ENCODE measurements around the gene COL25A1. TPM values are rescaled to one million over a fixed set of nuclear protein-coding genes. Genes with fewer than 3 reads are reported as not detected.

Gene COL25A1
- polyA plus RNA-seq, 1 donor = 2.5 TPM

DNA sequence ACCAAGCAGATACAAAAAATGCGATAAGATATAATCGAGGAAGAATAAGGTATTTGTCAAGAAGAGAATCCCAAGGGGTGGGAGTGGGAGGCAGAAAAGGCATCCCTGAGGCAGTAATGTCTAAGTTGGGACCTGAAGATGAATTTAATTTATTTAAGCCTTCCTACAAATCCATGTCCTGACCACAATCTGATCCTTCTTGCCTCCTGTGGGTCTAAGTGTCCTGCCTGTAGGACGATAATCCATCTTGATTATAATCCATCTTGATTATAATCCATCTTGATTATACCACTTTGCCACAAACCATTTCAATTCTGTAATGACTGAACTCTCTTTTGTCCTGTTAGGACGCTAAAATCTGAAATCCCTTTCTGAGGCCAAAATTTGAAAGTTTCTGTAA, 130.2 kb downstream of the COL25A1 start:
- H3K27ac ChIP-seq (ENCODE audit: low read length) = no peak overlapping the region
- H3K4me1 ChIP-seq (ENCODE audit: control insufficient read depth, insufficient read depth, low read length) = no peaks in the 10 kb centered on the region
- no peaks in the 10 kb centered on the region for H3K27me3 ChIP-seq (ENCODE audit: control insufficient read depth, insufficient read depth, low read length)
- no peak for DNase-seq
- no peaks in the 10 kb centered on the region for H3K36me3 ChIP-seq (ENCODE audit: control insufficient read depth, insufficient read depth, low read length)
- no peaks in the 10 kb centered on the region for H3K9me3 ChIP-seq (ENCODE audit: control insufficient read depth, low read depth, low read length)
- 58% methylated on average over 3 of the region's 4 CpGs for WGBS (ENCODE audit: insufficient coverage, low lambda C conversion rate)
- no peak overlapping the region for H3K4me3 ChIP-seq (ENCODE audit: low read length)

DNA sequence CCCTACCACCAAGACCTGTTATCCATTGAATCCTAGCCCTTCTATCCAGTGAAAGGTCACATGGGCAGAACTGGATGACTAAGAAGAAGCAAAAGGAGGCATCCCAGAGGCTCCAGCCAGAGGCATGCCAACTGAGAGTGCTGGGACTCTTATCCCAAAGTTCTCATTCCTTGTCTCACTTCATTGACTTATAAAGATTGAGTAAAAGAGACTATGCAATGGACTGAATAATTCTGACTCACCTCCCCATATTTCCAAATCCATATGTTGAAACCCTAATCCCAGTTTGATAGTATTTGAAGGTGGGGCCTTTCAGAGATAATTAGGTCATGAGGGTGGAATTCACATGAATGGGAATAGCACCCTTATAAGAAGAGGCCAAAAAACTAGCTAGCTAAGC, 131.4 kb downstream of the COL25A1 start:
- Histone ChIP-seq H3K9me3 (ENCODE audit: control insufficient read depth, low read depth, low read length) (no peaks in the 10 kb centered on the region), H3K27ac (ENCODE audit: low read length) (no peak overlapping the region), H3K4me3 (ENCODE audit: low read length) (no peak overlapping the region), H3K4me1 (ENCODE audit: control insufficient read depth, insufficient read depth, low read length) (no peaks in the 10 kb centered on the region), H3K27me3 (ENCODE audit: control insufficient read depth, insufficient read depth, low read length) (no peaks in the 10 kb centered on the region), H3K36me3 (ENCODE audit: control insufficient read depth, insufficient read depth, low read length) (no peaks in the 10 kb centered on the region)
- DNase-seq = no peak

DNA sequence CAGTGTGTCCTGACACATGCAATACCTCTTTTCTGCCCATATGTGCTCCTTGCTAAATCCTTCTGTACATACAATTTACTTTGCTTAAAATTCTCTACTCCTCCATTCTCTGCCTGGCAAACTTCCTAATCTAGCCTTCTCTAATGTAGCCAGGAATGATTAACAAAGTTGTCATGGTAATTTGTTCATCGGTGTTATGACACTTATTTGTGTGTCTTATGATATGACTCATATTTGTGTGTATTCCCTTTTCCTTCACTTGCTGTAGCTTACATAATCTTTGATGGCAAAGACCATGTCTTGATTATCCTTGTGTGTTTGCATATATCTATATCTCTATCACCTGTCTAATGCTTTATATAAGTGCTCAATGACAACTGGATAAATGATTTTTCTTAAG, 133.3 kb downstream of the COL25A1 start:
- WGBS (ENCODE audit: insufficient coverage, low lambda C conversion rate) = 50% methylated on average over 1 of the region's 1 CpG
- H3K4me1 ChIP-seq (ENCODE audit: control insufficient read depth, insufficient read depth, low read length) = no peaks in the 10 kb centered on the region
- DNase-seq = no peak
- no peaks in the 10 kb centered on the region for H3K9me3 ChIP-seq (ENCODE audit: control insufficient read depth, low read depth, low read length)
- H3K36me3 ChIP-seq (ENCODE audit: control insufficient read depth, insufficient read depth, low read length) = no peaks in the 10 kb centered on the region
- H3K27ac ChIP-seq (ENCODE audit: low read length) = no peak overlapping the region
- no peaks in the 10 kb centered on the region for H3K27me3 ChIP-seq (ENCODE audit: control insufficient read depth, insufficient read depth, low read length)
- no peak overlapping the region for H3K4me3 ChIP-seq (ENCODE audit: low read length)

DNA sequence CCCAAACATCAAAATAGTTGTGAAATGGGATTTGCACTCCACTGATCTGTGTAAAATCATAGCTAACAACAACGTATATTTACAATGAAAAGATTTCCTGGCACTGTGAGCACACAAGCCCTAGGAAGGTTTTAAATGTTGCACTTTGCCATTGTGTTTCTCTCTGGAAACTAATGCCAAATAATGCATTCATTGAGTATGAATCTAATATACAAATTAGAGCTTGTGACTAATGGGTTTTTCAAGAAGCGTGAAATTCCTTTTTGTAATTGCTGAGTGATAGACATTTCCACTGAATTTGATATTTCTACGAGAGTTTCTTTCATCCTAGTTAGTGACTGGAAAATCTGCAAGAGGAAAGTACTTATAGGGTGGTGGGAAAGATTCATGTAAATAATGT, 135.9 kb downstream of the COL25A1 start:
- H3K27ac ChIP-seq (ENCODE audit: low read length) = no peak overlapping the region
- H3K4me1 ChIP-seq (ENCODE audit: control insufficient read depth, insufficient read depth, low read length) = no peaks in the 10 kb centered on the region
- whole genome bisulfite sequencing (ENCODE audit: insufficient coverage, low lambda C conversion rate) = no CpG with 5 or more reads among the region's 3 CpGs
- H3K27me3 ChIP-seq (ENCODE audit: control insufficient read depth, insufficient read depth, low read length) = no peaks in the 10 kb centered on the region
- H3K4me3 ChIP-seq (ENCODE audit: low read length) = no peak overlapping the region
- no peaks in the 10 kb centered on the region for H3K36me3 ChIP-seq (ENCODE audit: control insufficient read depth, insufficient read depth, low read length)
- no peaks in the 10 kb centered on the region for H3K9me3 ChIP-seq (ENCODE audit: control insufficient read depth, low read depth, low read length)
- DNase-seq = no peak

DNA sequence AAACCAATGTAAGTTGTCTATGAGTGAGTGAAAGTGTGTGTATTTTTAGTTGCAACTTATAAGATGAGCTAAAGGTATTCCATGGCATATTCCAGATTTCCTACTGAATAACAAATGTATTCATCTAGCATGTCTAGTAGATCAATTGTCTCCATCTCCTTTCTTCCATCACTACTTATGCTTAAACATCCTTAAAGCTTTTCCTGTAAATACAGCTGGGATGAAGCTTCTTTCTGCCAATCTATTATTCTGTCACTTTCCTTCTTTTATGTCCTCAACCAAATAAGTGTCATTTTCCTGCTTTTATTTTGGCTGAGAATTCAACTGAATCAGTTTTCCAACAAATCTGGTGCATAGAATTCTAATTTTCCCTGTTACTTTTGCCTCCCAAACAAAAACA, 136.3 kb downstream of the COL25A1 start:
- H3K9me3 ChIP-seq (ENCODE audit: control insufficient read depth, low read depth, low read length) = no peaks in the 10 kb centered on the region
- no peaks in the 10 kb centered on the region for H3K36me3 ChIP-seq (ENCODE audit: control insufficient read depth, insufficient read depth, low read length)
- no peaks in the 10 kb centered on the region for H3K27me3 ChIP-seq (ENCODE audit: control insufficient read depth, insufficient read depth, low read length)
- no peaks in the 10 kb centered on the region for H3K4me1 ChIP-seq (ENCODE audit: control insufficient read depth, insufficient read depth, low read length)
- no peak for DNase-seq
- H3K4me3 ChIP-seq (ENCODE audit: low read length) = no peak overlapping the region
- H3K27ac ChIP-seq (ENCODE audit: low read length) = no peak overlapping the region

DNA sequence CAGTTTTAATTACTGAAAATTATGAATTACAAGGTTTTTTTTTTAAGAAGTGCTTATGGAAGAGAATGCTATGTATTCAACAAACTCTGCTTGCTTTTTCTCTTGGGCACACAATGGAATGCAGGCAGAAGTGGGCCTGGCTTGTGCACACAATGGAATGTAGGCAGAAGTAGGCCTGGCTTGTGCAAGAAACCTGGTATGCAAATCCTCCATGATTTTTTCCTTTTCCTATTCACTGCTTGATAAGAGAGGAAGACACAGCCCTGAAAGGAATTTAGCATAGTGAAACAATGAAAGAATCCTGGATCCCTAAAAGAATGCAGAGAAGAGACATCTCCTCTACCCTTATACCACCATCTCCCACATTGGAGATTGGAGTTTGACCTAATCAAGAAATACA, 138.4 kb downstream of the COL25A1 start:
- Histone ChIP-seq H3K27me3 (ENCODE audit: control insufficient read depth, insufficient read depth, low read length) (no peaks in the 10 kb centered on the region), H3K27ac (ENCODE audit: low read length) (no peak overlapping the region), H3K36me3 (ENCODE audit: control insufficient read depth, insufficient read depth, low read length) (no peaks in the 10 kb centered on the region), H3K4me1 (ENCODE audit: control insufficient read depth, insufficient read depth, low read length) (no peaks in the 10 kb centered on the region), H3K4me3 (ENCODE audit: low read length) (no peak overlapping the region), H3K9me3 (ENCODE audit: control insufficient read depth, low read depth, low read length) (no peaks in the 10 kb centered on the region)
- no peak for DNase-seq

DNA sequence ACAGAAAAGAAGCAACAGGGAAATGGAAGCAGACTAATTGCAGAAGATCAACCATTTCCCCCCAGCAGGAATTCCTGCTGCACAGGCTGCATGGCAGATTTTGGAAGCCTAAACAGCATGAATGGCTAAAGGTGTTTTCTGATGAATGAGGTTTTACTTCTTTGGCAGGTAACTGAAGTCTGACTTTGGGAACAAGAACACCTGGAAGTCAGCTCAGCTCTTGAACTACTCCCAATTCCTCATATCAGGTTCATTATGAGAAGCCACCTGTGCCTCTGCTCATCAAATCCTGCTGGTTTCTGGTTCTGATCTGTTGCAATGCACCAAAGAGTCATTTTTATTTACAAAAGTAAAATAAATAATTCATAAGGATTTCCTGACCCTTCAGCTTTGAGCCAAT, 139.0 kb downstream of the COL25A1 start:
- no peaks in the 10 kb centered on the region for H3K27me3 ChIP-seq (ENCODE audit: control insufficient read depth, insufficient read depth, low read length)
- no peaks in the 10 kb centered on the region for H3K4me1 ChIP-seq (ENCODE audit: control insufficient read depth, insufficient read depth, low read length)
- no peak overlapping the region for H3K4me3 ChIP-seq (ENCODE audit: low read length)
- no peak overlapping the region for H3K27ac ChIP-seq (ENCODE audit: low read length)
- H3K36me3 ChIP-seq (ENCODE audit: control insufficient read depth, insufficient read depth, low read length) = no peaks in the 10 kb centered on the region
- no peaks in the 10 kb centered on the region for H3K9me3 ChIP-seq (ENCODE audit: control insufficient read depth, low read depth, low read length)
- DNase-seq = no peak

DNA sequence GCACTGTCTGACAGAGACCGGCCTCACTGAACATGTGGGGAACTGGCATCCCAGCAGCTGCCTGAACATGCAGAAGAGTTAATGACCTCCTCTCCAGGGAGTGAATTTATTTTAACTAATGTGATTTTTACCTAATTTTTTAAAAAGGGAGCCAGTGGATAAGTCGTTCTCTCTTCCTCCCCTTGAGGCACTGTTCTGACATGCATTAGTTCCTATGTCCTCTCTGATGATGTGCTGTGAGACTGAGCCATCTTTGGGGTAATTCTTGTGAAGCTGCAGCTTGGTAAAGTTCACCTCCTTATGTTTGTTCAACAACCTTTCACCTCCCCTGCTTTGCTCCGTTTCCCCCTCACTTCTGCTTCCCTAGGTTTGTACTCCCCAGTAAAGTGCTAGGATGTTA, 139.7 kb downstream of the COL25A1 start:
- H3K4me1 ChIP-seq (ENCODE audit: control insufficient read depth, insufficient read depth, low read length) = no peaks in the 10 kb centered on the region
- H3K9me3 ChIP-seq (ENCODE audit: control insufficient read depth, low read depth, low read length) = no peaks in the 10 kb centered on the region
- no peak overlapping the region for H3K27ac ChIP-seq (ENCODE audit: low read length)
- no peak overlapping the region for H3K4me3 ChIP-seq (ENCODE audit: low read length)
- H3K27me3 ChIP-seq (ENCODE audit: control insufficient read depth, insufficient read depth, low read length) = no peaks in the 10 kb centered on the region
- WGBS (ENCODE audit: insufficient coverage, low lambda C conversion rate) = no CpG with 5 or more reads among the region's 3 CpGs
- no peak for DNase-seq
- no peaks in the 10 kb centered on the region for H3K36me3 ChIP-seq (ENCODE audit: control insufficient read depth, insufficient read depth, low read length)

DNA sequence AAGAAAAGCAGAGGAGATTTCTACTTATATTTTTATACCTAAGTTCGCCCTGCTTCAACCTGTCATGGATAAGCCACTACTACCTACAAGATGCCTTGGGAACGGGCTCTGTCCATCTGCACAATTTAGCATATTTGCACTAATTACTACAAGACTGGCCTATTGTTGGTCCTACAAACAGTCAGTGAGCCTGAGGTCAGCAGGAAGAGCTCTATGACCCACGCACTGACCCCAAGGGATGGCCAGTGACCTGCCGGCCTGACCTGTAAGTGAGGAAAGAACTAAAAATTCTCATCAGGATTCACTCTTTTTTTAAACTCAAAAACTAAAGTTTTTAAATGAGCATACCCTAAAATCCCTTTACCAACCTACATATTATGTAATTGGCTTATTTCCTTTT, 142.0 kb downstream of the COL25A1 start:
- H3K36me3 ChIP-seq (ENCODE audit: control insufficient read depth, insufficient read depth, low read length) = no peaks in the 10 kb centered on the region
- H3K9me3 ChIP-seq (ENCODE audit: control insufficient read depth, low read depth, low read length) = no peaks in the 10 kb centered on the region
- no peak overlapping the region for H3K27ac ChIP-seq (ENCODE audit: low read length)
- WGBS (ENCODE audit: insufficient coverage, low lambda C conversion rate) = 80% methylated on average over 1 of the region's 4 CpGs
- DNase-seq = no peak
- no peaks in the 10 kb centered on the region for H3K27me3 ChIP-seq (ENCODE audit: control insufficient read depth, insufficient read depth, low read length)
- H3K4me1 ChIP-seq (ENCODE audit: control insufficient read depth, insufficient read depth, low read length) = no peaks in the 10 kb centered on the region
- no peak overlapping the region for H3K4me3 ChIP-seq (ENCODE audit: low read length)

DNA sequence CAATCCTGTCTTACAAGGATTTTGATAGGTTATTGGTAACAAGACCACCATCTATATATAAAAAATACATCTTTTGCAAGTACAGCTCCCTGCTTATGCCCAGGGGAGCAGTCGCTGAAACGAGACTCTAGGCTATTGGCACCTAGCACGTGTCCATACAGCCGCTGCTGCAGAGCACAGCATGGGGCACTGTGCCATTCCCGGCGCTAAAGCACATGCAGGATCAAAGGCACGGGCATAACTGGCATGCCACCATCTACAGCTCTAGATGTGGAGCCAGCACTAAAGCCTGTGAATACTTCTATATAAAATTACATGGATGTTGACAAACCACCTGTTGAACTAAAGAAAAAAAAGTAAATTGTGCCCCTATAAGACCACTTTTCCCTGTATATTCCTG, 144.8 kb downstream of the COL25A1 start:
- Histone ChIP-seq H3K4me1 (ENCODE audit: control insufficient read depth, insufficient read depth, low read length) (no peaks in the 10 kb centered on the region), H3K36me3 (ENCODE audit: control insufficient read depth, insufficient read depth, low read length) (no peaks in the 10 kb centered on the region), H3K4me3 (ENCODE audit: low read length) (no peak overlapping the region), H3K27ac (ENCODE audit: low read length) (no peak overlapping the region), H3K27me3 (ENCODE audit: control insufficient read depth, insufficient read depth, low read length) (no peaks in the 10 kb centered on the region), H3K9me3 (ENCODE audit: control insufficient read depth, low read depth, low read length) (no peaks in the 10 kb centered on the region)
- WGBS (ENCODE audit: insufficient coverage, low lambda C conversion rate) = no CpG with 5 or more reads among the region's 7 CpGs
- DNase-seq = no peak

DNA sequence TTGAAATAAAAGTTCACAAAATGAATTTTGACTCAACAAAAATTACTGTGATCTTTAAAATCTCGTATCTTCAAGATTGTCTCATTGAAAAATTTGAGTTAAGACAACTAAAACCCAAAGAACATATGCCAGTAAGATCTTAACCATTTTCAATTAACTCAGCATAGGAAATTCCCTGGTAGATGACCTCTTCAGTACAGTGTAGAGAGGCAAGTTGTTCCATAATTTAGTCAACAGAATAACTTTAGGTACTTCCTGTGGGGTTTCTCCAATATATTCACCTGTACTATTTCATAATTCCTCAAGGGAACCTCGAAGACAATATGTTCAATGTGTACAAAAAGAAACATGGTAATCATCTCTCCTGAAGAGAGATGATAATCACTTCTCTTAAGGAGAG, 145.3 kb downstream of the COL25A1 start:
- no peaks in the 10 kb centered on the region for H3K36me3 ChIP-seq (ENCODE audit: control insufficient read depth, insufficient read depth, low read length)
- H3K4me1 ChIP-seq (ENCODE audit: control insufficient read depth, insufficient read depth, low read length) = no peaks in the 10 kb centered on the region
- 62% methylated on average over 2 of the region's 2 CpGs for WGBS (ENCODE audit: insufficient coverage, low lambda C conversion rate)
- H3K4me3 ChIP-seq (ENCODE audit: low read length) = no peak overlapping the region
- DNase-seq = no peak
- H3K27ac ChIP-seq (ENCODE audit: low read length) = no peak overlapping the region
- H3K27me3 ChIP-seq (ENCODE audit: control insufficient read depth, insufficient read depth, low read length) = no peaks in the 10 kb centered on the region
- H3K9me3 ChIP-seq (ENCODE audit: control insufficient read depth, low read depth, low read length) = no peaks in the 10 kb centered on the region

DNA sequence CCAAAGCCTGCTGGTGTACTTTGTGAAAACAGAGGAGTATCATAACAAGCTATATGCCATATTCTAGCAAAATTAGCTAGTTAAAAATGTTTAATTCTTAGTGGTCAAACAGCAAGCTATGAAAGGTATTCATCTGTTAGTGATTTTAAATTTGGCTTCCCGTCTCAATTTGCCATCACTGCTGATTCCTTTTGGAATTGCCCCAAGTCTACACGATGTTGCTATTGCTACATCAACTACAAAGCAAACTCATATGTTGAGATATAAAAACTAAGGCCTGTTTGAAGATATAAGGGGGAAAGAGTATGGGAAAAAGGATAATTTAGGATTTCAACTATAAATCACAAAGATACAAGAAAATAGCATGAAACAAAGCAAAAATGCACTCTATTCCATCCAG, 146.1 kb downstream of the COL25A1 start:
- H3K4me1 ChIP-seq (ENCODE audit: control insufficient read depth, insufficient read depth, low read length) = no peaks in the 10 kb centered on the region
- WGBS (ENCODE audit: insufficient coverage, low lambda C conversion rate) = no CpG with 5 or more reads among the region's 2 CpGs
- no peak for DNase-seq

More for the DNA sequence above, 146.1 kb downstream of the COL25A1 start:
- no peaks in the 10 kb centered on the region for H3K9me3 ChIP-seq (ENCODE audit: control insufficient read depth, low read depth, low read length)
- H3K27ac ChIP-seq (ENCODE audit: low read length) = no peak overlapping the region
- H3K36me3 ChIP-seq (ENCODE audit: control insufficient read depth, insufficient read depth, low read length) = no peaks in the 10 kb centered on the region
- H3K4me3 ChIP-seq (ENCODE audit: low read length) = no peak overlapping the region
- no peaks in the 10 kb centered on the region for H3K27me3 ChIP-seq (ENCODE audit: control insufficient read depth, insufficient read depth, low read length)

Measured in large intestine (tissue), 3 donors.